Measurements from ENCODE around the gene TIMELESS. TPM values are rescaled to one million over a fixed set of nuclear protein-coding genes. Genes with fewer than 3 reads are reported as not detected.
A peak's percentile ranks its signal among the peaks of the same experiment; 100 is the strongest.
"Not testable (repeated sequence)": the region's sequence is repeated elsewhere in the genome, so short reads cannot be mapped to it uniquely, and the experiment has no call there.

Gene TIMELESS, protein sequence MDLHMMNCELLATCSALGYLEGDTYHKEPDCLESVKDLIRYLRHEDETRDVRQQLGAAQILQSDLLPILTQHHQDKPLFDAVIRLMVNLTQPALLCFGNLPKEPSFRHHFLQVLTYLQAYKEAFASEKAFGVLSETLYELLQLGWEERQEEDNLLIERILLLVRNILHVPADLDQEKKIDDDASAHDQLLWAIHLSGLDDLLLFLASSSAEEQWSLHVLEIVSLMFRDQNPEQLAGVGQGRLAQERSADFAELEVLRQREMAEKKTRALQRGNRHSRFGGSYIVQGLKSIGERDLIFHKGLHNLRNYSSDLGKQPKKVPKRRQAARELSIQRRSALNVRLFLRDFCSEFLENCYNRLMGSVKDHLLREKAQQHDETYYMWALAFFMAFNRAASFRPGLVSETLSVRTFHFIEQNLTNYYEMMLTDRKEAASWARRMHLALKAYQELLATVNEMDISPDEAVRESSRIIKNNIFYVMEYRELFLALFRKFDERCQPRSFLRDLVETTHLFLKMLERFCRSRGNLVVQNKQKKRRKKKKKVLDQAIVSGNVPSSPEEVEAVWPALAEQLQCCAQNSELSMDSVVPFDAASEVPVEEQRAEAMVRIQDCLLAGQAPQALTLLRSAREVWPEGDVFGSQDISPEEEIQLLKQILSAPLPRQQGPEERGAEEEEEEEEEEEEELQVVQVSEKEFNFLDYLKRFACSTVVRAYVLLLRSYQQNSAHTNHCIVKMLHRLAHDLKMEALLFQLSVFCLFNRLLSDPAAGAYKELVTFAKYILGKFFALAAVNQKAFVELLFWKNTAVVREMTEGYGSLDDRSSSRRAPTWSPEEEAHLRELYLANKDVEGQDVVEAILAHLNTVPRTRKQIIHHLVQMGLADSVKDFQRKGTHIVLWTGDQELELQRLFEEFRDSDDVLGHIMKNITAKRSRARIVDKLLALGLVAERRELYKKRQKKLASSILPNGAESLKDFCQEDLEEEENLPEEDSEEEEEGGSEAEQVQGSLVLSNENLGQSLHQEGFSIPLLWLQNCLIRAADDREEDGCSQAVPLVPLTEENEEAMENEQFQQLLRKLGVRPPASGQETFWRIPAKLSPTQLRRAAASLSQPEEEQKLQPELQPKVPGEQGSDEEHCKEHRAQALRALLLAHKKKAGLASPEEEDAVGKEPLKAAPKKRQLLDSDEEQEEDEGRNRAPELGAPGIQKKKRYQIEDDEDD
- total RNA-seq (2014; rRNA removed; shearing (Covaris generic)), result 17.5 and 21.3 TPM in 2 replicates
- polyA plus RNA-seq (2015; cell fraction: cytosol; rRNA removed), result 17.5 and 18.5 TPM in 2 replicates
- 29.8 and 37.9 TPM in 2 replicates for polyA plus RNA-seq (2015; cell fraction: nucleus; rRNA removed)

DNA sequence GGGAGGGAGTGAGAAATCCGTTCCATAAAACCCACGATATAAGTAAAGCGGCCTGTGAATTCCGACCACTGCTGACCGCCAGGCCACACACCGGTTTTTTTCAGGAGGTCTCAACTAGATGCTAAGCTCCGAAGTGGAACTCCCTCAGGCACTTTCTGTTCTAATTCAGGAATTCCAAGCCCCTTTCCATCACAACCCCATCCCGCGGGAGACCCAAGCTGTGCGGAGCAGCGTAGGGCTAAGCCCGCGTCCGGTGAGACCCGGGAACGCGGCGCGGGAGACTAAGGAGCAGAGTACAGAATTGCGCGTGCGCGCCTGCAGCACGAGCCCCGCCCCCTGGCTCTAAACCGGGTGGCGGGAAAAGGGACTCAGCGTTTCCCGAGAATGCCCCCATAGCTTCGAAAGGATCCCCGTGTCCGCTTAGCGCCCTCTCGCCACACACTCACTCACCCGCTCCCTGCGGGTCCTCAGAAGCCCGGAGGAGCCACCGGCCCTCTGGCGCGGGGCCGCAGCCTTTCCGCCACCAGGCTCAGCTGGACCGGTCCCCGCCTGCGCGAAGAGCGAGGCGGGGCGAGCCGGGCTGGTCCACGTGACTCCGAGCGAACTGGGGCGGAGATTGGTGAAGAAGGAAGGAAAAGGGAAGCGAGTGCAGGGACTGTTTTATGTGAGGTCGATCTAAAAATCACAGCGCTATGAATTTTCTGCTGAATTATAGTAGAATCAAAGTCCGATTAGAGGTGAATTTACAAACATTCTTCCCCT, at the start of gene TIMELESS:
Gene TIMELESS (minus strand): TSS at position 567 of the 762 bp plus-strand sequence. CDS start 15,256 bp downstream, outside the sequence.
- peak; percentile 90 for DNase-seq (ENCODE audit: low read depth)

DNA sequence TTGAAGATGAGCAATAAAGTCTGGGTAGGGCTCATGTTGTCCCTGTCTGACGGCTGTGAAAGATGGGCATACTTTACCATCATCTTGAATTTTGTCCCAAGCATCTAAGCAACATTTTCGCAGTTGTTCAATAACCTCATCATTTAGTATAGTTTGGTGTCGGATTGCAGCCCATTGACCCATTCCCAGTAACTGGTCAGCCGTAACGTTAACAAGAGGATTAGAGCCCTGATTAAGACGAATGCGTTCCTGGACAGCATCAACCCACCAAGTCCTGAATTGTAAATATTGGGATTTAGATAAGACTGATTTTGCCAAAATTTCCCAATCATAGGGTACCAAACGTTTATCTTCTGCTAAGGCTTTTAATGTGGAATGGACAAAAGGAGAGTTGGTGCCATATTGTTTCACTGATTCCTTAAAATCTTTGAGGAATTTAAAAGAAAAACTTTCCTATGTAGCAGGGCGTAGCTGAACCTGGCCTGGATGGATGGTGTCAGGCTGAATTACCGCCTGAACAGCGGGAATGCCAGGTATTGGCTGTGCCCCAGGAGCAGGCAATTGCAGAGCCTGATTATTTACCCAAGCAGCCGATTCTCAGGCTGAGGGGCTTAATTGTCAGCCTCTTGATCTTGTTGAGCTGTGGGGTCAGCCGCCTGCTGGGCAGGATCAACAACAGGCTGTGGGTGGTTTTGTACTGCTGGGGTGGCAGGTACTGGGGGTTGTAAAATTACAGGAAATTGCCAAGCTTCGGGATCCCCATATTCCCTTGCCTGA, 49.1 kb upstream of the TIMELESS start:
- not testable (repeated sequence) for DNase-seq (ENCODE audit: low read depth)

DNA sequence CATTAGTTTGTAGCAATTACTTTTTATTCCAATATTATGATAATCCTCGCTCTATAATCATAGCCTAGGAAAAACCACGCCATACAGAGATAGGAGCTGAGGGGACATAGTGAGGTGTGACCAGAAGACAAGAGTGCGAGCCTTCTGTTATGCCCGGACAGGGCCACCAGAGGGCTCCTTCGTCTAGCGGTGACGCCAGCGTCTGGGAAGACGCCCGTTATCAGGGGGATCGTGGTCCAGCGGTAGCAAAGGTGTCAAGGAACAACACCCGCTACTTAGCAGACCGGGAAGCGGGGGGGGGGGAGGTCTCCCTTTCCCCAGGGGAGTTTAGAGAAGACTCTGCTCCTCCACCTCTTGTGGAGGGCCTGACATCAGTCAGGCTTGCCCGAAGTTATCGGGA, 47.5 kb upstream of the TIMELESS start:
- not testable (repeated sequence) for DNase-seq (ENCODE audit: low read depth)

DNA sequence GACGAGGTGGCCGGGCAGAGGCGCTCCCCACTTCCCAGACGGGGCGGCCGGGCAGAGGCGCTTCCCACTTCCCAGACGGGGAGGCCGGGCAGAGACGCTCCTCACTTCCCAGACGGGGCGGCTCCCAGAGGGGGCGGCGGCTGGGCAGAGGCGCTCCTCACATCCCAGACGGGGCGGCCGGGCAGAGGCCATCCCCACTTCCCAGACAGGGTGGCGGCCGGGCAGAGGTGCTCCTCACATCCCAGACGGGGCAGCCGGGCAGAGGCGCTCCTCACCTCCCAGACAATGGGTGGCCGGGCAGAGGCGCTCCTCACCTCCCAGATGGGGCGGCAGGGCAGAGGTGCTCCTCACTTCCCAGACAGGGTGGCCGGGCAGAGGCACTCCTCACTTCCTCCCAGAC, 45.3 kb upstream of the TIMELESS start:
- DNase-seq (ENCODE audit: low read depth), result not testable (repeated sequence)

DNA sequence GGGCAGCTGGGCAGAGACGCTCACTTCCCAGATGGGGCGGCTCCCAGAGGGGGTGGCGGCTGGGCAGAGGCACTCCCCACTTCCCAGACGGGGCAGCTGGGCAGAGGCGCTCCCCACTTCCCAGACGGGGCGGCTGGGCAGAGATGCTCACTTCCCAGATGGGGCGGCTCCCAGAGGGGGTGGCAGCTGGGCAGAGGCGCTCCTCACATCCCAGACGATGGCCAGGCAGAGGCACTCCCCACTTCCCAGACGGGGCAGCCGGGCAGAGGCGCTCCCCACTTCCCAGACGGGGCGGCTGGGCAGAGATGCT, 44.8 kb upstream of the TIMELESS start:
- DNase-seq (ENCODE audit: low read depth), result not testable (repeated sequence)

DNA sequence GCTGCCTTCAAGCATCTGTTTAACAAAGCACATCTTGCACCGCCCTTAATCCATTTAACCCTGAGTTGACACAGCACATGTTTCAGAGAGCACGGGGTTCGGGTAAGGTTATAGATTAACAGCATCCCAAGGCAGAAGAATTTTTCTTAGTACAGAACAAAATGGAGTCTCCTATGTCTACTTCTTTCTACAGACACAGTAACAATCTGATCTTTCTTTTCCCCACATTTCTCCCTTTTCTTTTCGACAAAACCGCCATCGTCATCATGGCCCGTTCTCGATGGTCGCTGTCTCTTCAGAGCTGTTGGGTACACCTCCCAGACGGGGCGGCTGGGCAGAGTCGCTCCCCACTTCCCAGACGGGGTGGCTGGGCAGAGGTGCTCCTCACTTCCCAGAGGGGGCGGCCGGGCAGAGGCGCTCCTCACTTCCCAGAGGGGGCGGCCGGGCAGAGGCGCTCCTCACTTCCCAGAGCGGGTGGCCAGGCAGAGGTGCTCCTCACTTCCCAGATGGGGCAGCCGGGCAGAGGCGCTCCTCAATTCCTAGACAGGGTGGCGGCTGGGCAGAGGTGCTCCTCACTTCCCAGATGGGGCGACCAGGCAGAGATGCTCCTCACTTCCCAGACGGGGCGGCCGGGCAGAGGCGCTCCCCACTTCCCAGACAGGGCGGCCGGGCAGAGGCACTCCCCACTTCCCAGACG, 44.3 kb upstream of the TIMELESS start:
- DNase-seq (ENCODE audit: low read depth), result not testable (repeated sequence)

DNA sequence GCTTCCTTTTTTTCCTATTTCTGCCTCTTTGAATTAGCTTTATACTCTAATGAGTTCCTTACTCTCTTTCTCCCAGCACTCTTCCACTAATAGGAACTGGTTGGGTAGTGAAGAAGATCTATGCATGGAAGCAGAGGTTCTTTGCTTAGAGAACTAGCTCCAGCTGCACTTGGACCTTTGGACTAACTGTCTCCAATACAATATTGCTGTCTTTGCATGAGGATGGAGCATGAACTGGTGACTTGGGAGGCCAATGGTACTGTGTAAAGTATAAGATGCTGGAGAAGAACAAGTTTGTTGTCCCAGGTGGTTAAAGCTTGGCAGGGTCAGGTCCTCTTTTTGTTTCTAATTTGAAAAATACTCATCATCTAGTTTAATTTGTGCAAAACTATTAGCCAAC, 41.1 kb upstream of the TIMELESS start:
- DNase-seq (ENCODE audit: low read depth), result no peak

DNA sequence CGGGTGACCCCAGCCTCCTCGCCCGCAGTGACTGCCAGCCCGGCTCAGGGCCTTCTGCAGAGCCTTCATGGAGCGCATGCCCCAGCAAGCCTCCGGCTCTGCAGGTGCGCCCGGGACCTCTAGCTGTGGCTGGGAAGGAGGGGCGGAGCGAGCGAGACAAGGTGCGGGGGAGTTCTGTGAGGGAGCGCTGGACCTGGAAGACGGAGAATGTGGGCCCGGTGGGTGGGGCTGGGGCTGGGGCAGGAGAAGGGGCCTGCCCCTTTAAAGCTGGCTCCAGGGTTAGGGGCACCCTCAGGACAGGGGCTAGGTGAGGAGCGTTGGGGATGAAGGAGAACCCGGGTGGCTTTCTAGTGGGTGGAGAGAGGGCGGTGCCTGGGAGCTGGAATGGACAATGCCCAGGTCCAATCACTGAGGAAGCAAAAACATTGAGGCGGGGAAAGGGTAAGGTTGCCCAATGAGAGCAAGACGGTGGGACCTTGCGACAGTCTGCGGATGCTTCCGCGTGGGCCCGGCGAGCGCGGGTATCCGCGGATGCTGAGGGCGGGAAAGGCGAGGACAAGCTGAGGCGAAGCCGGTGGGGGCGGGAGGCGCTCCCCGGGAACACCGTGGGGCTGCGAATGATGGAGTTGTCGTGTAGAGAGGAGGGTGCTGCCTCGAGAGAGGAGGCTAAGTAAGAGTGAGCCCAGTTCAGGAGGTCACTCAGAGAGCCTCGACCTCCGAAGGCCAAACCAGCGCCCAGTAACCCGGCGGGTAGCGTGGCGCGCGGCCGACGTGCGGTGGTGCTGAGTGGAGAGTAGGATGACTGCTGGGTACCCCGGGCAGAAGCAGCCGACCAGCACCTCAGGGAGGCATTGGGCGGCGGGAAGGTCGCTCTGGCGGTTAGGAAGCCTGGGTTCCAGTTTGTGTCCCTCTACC, 39.1 kb upstream of the TIMELESS start, which contains the start of gene GLS2:
Gene GLS2 (minus strand): TSS at position 121 of the 915 bp plus-strand sequence. CDS start 43 bp downstream, at position 78.
- DNase-seq (ENCODE audit: low read depth), result no peak

DNA sequence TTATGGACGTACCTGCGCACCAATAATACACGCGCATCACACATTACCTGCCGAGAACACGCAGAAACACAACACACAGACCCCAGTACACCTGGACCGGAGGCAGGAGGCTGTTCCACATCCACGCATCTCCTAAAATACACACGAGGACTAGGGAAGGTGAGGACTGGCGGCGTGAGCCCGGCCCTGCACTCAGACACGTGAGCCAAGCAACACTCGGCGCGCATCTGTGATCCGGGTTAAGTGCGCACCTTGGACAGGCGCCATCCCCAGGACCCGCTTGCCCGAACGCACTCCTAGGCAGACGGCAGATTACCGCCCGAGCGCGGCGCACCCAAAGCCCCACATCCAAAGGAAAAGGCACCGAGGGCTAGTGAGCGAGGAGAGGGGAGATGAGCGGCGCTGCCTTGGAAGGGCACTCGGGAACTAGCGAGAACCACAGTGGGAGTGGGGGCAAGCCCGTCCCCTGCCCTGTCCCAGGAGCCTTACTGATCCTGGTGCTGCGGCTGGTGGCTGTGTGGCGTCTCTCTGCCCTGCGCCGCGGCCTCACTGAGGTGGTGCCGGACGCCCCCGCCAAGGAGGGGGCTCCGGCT, 38.3 kb upstream of the TIMELESS start:
- no peak for DNase-seq (ENCODE audit: low read depth)

DNA sequence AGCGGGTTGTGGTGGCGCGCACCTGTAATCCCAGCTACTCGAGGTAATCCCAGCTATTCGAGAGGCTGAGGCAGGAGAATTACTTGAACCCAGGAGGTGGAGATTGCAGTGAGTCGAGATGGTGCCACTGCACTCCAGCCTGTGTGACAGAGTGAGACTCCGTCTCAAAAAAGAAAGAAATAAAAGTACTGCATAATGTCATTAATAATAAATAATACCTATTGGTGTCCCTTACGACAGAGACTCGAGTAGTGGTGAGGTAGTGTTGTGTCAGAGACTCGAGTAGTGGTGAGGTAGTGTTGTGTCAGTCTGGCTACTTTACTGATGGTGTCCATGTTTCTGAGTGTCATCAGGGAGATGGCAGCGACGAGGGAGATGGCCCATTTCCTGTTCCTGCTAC, 37.5 kb upstream of the TIMELESS start:
- no peak for DNase-seq (ENCODE audit: low read depth)

DNA sequence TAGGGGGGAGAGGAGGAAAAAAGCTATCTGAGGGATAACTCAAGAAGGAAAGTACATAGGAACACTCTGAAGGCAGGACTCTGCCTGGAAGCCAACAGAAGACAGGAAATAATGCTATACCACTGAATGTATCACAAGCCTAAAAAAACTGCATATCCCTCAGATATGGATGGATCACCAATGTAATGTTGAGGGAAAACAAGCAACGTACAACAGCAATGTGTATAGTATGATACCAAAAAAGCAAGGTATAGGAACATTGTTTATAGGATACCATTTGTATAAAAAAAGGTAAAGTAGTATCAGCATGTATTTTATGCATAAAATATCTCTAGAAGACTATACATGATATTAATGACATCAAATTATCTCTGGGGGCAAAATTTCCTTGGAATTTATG, 35.3 kb upstream of the TIMELESS start:
- DNase-seq (ENCODE audit: low read depth), result no peak

DNA sequence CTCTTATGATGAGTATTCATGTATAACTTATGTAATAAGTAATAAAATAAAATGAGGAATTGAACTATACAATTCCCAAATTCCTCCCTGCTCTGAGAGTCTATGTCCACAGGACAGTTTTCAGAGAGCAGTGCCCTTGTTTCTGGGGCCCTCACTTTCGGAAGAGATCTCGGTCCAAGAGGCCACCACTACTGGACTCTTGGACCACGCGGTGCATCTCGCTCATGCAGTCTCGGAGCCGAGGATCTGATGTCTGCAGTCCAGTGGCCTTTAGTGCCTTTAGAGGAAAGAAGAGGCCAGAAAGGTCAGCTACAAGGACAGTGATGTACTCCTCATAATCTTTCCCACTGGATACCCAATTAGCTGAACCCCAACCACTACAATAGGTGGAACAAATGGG, 30.4 kb upstream of the TIMELESS start:
- DNase-seq (ENCODE audit: low read depth), result no peak

DNA sequence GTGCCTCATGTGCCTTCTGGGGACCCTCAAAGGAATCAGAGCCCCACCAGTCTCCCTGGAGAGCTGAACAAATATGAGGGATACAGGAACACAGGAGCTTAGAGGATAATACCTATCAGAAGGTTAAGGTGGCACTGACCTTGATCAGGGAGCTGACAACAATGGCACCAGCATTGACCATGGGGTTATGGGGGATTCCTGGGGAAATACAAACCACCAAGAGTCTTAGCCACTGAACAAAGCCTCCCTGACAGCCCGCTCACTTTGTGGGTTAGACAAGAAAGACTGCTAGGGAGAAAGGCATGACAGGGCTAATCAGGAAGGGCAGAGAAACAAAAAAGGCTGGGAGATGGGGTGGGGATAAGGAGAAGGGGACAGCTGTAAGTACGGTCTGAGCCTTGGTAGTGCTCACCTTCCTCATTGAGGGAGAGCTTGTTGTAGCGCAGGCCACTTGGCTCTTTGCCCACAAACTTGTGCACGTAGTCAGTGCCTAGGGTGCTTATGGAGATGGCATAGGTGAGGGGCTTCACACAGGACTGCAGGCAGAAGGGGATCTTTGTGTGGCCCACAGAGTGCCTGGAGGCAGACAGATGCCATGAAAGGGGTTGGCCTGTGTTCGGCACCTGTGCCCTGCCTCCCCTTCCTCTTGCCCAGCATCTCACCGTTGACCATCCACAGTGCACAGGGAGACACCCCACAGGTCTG, 28.4 kb upstream of the TIMELESS start:
- no peak for DNase-seq (ENCODE audit: low read depth)

DNA sequence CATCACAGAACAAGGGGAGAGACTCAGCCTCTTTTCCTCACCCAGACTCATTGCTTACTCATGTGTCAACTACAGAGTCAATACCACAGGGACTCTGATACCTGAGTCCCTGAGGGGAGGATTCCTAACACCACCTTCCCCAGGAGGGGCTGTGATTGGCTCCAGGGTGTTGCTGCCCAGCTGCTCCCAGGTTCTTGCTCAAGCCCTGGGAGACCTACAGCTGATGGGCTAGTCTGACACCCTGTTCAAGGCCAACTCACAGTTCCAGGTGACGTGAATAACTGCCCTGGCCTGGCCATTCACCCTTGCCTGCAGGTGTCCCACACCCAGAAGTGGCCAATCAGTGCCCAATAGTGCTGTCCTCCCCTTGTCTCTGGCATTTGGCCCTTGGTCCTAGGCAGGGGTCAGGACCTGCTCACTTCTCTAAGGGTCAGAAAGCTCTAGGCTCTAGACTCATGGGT, 27.8 kb upstream of the TIMELESS start:
- no peak for DNase-seq (ENCODE audit: low read depth)

DNA sequence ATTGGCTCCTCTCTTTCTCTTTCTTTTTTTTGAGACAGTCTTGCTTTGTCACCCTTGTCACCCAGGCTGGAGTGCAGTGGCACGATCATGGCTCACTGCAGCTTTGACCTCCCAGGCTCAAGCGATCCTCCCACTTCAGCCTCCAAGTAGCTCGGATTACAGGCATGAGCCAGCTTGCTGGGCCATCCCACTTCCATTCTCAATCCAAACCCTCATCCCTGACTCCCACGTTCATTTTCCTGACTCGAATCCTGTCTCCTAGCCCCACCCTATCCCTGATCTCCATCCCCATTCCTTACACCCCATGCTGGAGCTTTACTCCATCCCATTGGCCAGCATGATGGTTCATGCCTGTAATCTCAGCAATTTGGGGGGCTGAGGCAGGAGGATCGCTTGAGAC, 26.9 kb upstream of the TIMELESS start:
- peak; percentile 10 for DNase-seq (ENCODE audit: low read depth)

DNA sequence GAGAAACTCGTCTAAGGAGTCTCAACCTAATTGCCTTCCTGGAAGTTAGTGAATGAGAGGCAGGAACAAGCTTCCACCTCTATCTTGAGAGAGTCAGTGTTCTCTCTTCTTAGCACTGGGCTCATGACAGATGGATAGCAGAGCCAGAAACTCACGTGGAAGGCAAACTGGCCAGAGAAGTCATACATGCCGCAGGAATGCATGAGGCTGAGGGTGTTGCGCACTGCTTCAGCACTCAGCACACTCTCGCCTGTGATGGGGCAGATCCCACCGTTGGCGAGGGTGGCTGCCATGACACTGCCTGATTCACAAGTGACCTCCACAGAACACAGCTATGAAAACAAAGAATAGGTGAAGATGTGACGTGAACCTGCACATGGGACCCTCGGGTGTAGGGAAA, 25.2 kb upstream of the TIMELESS start:
- no peak for DNase-seq (ENCODE audit: low read depth)
